Measurements from ENCODE around the gene PNPLA2. TPM values are rescaled to one million over a fixed set of nuclear protein-coding genes. Genes with fewer than 3 reads are reported as not detected.
A peak's percentile ranks its signal among the peaks of the same experiment; 100 is the strongest.

Gene PNPLA2
- total RNA-seq, 1 donor, result 27.7 TPM

GRCh38 chr11:787084-787675 lies 31.5 kb upstream of the PNPLA2 start:
- no peak for TF ChIP-seq CTCF (IDR thresholded peaks at IDR 0.05; ENCODE audit: insufficient read depth, low read length)
- H3K4me3 ChIP-seq (ENCODE audit: low read depth, low read length), result no peak overlapping the region
- no peak for DNase-seq (ENCODE audit: low read depth)

- no peak overlapping the region for H3K4me3 ChIP-seq (ENCODE audit: low read depth, low read length)
- DNase-seq (ENCODE audit: low read depth), result no peak
- TF ChIP-seq CTCF (IDR thresholded peaks at IDR 0.05; ENCODE audit: insufficient read depth, low read length), result peak; percentile 9
These were observed 30.6 kb upstream of the PNPLA2 start for GRCh38 chr11:788009-788640.

GRCh38 chr11:788953-789940 lies 29.5 kb upstream of the PNPLA2 start:
- peak overlapping the region; percentile 57 for H3K4me3 ChIP-seq (ENCODE audit: low read depth, low read length)
- no peak for DNase-seq (ENCODE audit: low read depth)
- TF ChIP-seq CTCF (IDR thresholded peaks at IDR 0.05; ENCODE audit: insufficient read depth, low read length), result no peak

- peak within 1 kb of the TSS; percentile 57 for H3K4me3 ChIP-seq (ENCODE audit: low read depth, low read length)
- DNase-seq (ENCODE audit: low read depth), result peak; percentile 57
- no peak for TF ChIP-seq CTCF (IDR thresholded peaks at IDR 0.05; ENCODE audit: insufficient read depth, low read length)
These were observed 28.8 kb upstream of the PNPLA2 start, which contains the start of gene CEND1 for GRCh38 chr11:789943-790342. Gene CEND1, minus strand, starts transcription at chr11:790090. Its CDS starts 1,514 bp downstream, at chr11:788576.

- peak; percentile 30 for DNase-seq (ENCODE audit: low read depth)
- TF ChIP-seq CTCF (IDR thresholded peaks at IDR 0.05; ENCODE audit: insufficient read depth, low read length), result no peak
- H3K4me3 ChIP-seq (ENCODE audit: low read depth, low read length), result no peak overlapping the region
These were observed 27.8 kb upstream of the PNPLA2 start for GRCh38 chr11:790721-791564.
